Fibroblast of peridontal ligament (primary cell): ENCODE data around the gene TUBB4B.
A peak's percentile ranks its signal among the peaks of the same experiment; 100 is the strongest.

Experiments
- DNase-seq: peaks from one replicate; pipeline ENCODE4 v3.0.0-alpha.2; 2010; ENCODE audit errors: extremely low read depth

TUBB4B gene

GRCh38 chr9:137240841-137241489 lies at the start of gene TUBB4B:
TSS of gene TUBB4B (plus strand) at chr9:137241287. CDS start at chr9:137241361, 74 bp downstream.
- DNase-seq: peak; percentile 100

- no peak for DNase-seq
Observed at GRCh38 chr9:137191691-137192447, 49.2 kb upstream of the TUBB4B start.

GRCh38 chr9:137192448-137192780 lies 48.7 kb upstream of the TUBB4B start:
- no peak for DNase-seq

GRCh38 chr9:137192859-137193258 lies 48.2 kb upstream of the TUBB4B start:
- DNase-seq: no peak

- DNase-seq: no peak
Observed at GRCh38 chr9:137193771-137194170, 47.3 kb upstream of the TUBB4B start.

GRCh38 chr9:137194388-137194787 lies 46.7 kb upstream of the TUBB4B start:
- no peak for DNase-seq

- DNase-seq: no peak
Observed at GRCh38 chr9:137194909-137195308, 46.2 kb upstream of the TUBB4B start.

GRCh38 chr9:137195525-137196220 lies 45.4 kb upstream of the TUBB4B start:
- DNase-seq: no peak

GRCh38 chr9:137198051-137198901 lies 42.8 kb upstream of the TUBB4B start:
- DNase-seq: no peak

- no peak for DNase-seq
Observed at GRCh38 chr9:137198902-137199283, 42.2 kb upstream of the TUBB4B start.

- DNase-seq: peak; percentile 26
Observed at GRCh38 chr9:137199411-137200121, 41.5 kb upstream of the TUBB4B start.

- peak; percentile 98 for DNase-seq
Observed at GRCh38 chr9:137200311-137201204, 40.5 kb upstream of the TUBB4B start, which contains the start of gene TPRN. TSS of gene TPRN (minus strand) at chr9:137200741. CDS start at chr9:137200711, 30 bp downstream.

GRCh38 chr9:137201205-137201868 lies 39.8 kb upstream of the TUBB4B start:
- no peak for DNase-seq

GRCh38 chr9:137202966-137203365 lies 38.1 kb upstream of the TUBB4B start:
- no peak for DNase-seq

- no peak for DNase-seq
Observed at GRCh38 chr9:137204731-137205125, 36.4 kb upstream of the TUBB4B start.

GRCh38 chr9:137205126-137206069 lies 35.7 kb upstream of the TUBB4B start, which contains the start of the genes NDOR1 and TMEM203:
TSS of gene NDOR1 (plus strand) at chr9:137205700. CDS start at chr9:137205778, 78 bp downstream.
TSS of gene TMEM203 (minus strand) at chr9:137205648. CDS start at chr9:137205414, 234 bp downstream.
- peak; percentile 71 for DNase-seq

- DNase-seq: no peak
Observed at GRCh38 chr9:137206602-137207001, 34.5 kb upstream of the TUBB4B start.

- no peak for DNase-seq
Observed at GRCh38 chr9:137211532-137211931, 29.6 kb upstream of the TUBB4B start.
